ENCODE data around the gene AFF1. TPM values are rescaled to one million over a fixed set of nuclear protein-coding genes. Genes with fewer than 3 reads are reported as not detected.

AFF1 gene
- total RNA-seq, 4 donors from 2014 or later, result 90.1 to 132 (median 101) TPM

DNA sequence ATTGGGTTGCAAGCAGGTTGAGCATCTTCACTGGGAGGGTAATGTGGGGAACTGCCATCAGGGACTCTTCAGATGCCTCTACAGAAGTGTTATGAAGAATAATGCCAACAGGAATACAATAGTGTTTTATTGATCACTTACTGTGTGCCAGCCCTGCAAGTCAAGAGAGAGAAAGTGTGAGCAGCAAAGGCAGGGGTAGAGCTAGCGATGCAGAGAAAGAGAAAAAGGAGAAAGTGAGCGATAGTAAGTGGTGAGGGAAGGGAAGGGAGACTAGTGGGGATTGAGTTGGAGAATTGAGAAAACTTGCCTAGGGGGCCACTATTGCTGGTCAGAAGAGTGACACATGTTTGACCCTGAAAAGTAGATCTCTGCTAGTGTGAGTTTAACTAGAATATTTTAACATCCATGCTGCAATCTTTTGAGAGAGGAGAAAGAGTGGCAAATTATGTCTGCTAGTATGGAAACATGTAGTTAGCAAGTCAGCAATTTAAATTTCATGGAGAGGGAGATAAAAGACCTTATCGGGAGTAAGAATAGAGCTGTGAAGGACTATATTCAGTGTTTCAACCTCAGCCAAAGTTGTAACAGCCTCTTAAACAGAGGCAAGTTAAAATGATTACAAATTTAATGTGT lies 12.2 kb downstream of the AFF1 start:
- no peak for TF ChIP-seq CTCF (IDR thresholded peaks at IDR 0.05; ENCODE audit: low read depth)

DNA sequence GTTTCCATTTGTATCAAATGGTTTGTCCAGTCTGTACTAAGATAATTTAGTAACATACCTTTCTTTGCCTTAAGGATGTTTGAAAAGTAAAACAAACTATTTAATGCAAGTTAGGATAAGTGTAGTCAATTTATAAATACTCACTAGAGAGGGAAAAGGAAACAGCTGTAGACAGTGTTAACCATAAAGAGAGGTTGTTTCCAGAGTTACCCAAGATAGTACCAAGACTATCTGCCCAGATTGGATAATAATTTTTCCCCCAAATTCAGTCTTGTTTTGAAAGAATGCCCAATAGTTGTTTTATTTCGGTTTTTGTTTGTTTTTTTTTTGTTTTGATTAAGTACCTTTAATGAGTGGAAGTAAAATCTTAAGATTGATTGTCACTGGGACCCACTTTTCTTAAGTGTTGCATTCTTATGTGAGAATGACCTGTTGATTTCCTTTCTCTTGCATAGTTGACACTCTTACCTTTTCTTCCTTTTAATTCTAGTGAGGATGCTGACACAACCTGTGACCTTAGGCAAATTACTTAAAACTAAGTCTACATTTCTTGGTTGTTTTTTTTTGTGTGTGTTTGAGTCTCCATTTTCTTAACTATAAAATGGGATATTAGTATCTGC lies 12.8 kb downstream of the AFF1 start:
- TF ChIP-seq CTCF (IDR thresholded peaks at IDR 0.05; ENCODE audit: low read depth), result no peak

DNA sequence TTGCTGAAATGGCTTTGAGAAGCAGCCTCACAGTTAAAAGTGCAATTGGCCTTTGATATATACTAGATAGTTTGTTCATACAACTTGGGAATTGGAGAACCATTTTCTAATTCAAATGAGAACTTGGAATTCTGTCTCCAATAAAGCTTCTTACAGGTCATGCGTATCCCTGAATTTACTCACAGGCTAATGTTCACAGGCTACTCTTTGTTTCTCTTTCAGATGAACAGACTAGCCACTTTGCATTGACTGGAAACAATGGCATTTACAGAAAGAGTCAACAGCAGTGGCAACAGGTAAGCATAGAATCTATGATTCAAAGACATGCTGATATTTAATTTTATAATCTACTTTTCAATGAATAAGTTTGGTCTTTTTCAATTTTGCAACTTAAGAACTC lies 13.5 kb downstream of the AFF1 start:
- no peak for TF ChIP-seq CTCF (IDR thresholded peaks at IDR 0.05; ENCODE audit: low read depth)

DNA sequence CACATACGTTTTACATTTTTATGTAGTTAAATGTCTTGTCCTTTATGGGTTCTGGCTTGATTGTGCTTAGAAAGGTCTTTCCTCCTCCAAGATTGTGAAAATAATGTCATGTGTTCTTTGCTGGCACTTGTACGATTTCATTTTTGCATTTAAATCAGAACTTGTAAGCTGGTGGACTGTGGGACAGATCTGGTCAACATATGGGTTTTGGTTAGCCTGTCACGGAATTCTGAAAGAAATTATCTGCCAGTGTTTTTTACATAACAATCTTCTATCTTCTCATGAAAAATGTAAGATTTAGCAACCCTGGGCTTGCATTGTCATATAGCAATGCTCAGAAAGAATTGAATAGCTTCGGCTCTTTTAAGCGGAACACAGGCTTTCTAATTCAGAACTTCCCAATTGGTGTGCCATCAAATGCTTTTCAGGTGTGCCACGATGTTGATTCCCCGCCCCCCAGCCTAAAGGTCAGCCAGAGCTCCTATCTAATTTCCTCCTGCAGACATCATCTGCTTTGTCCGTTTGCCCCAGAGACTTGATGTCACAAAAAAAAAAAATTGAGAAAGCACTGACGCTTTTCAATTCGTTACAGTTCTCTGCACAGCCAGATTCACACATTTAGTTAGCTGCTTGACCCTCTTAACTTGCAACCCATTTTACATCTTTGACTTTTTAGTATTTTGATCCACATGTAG lies 16.2 kb downstream of the AFF1 start:
- no peak for TF ChIP-seq CTCF (IDR thresholded peaks at IDR 0.05; ENCODE audit: low read depth)

GRCh38 chr4:86955888-86956451 lies 21.2 kb downstream of the AFF1 start:
- no peak for TF ChIP-seq CTCF (IDR thresholded peaks at IDR 0.05; ENCODE audit: low read depth)

DNA sequence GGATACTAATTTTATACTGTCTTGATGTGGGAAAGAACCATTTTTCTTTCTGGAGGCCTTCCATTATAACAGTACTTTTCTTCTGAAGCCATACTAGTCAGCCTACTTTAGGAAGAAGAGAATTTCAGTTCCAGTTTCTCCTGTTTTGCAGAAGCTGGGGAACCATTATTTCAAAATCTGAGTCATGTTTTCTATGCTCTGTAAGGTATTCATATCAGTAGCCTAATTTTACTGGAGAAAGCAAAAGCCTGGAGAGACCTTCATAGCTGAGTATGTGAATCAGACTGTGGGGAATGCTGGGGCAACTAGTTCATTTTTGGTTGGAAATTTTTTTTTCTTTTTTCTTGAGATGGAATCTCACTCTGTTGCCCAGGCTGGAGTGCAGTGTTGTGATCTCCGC lies 22.4 kb downstream of the AFF1 start:
- no peak for TF ChIP-seq CTCF (IDR thresholded peaks at IDR 0.05; ENCODE audit: low read depth)
